AG04450 (cell line): ENCODE data around the gene GPC5. TPM values are rescaled to one million over a fixed set of nuclear protein-coding genes. Genes with fewer than 3 reads are reported as not detected.

Experiments
- CTCF ChIA-PET: fragments of 300-600, 350-600 bp; formaldehyde crosslinking; extraction: SDS; loops from one replicate; lab custom pipeline; 2022; ENCODE audit warnings: antibody characterized with exemption, inconsistent platforms; lab: Charles Lee
- POLR2A ChIA-PET: fragments of 350-600 bp; formaldehyde crosslinking; extraction: SDS; loops from one replicate; lab custom pipeline; 2021; ENCODE audit warnings: antibody characterized with exemption, inconsistent platforms; lab: Yijun Ruan, JAX
- DNase-seq: peaks from one replicate; pipeline ENCODE4 v3.0.0-alpha.2; 2011; ENCODE audit warnings: low read depth, low spot score
- H3K27ac ChIP-seq: one replicate; pipeline ENCODE4 v1.5.1; 2012; ENCODE audit warnings: low read depth, low read length, control low read depth
- H3K27me3 ChIP-seq: one replicate; pipeline ENCODE4 v1.6.0; 2012; ENCODE audit warnings: low read length; ENCODE audit not compliant: control insufficient read depth, insufficient read depth
- H3K4me3 ChIP-seq: 2 replicates; pipeline ENCODE4 v1.5.1; 2011; ENCODE audit warnings: mild to moderate bottlenecking, low read depth, low read length, control low read depth
- H3K9me3 ChIP-seq: 2 replicates; pipeline ENCODE4 v1.5.1; 2012; ENCODE audit warnings: low read length; ENCODE audit not compliant: control insufficient read depth, insufficient read depth
- polyA plus RNA-seq: library from polyadenylated mRNA; depleted of rRNA; stranded (reverse); fragments of >200 nt; gene quantifications from 2 replicates; pipeline ENCODE4 v1.2.3, GENCODE V29; 2011
- TF ChIP-seq, protein P1 (sequence below): IDR thresholded peaks from 2 replicates; pipeline ENCODE4 v1.5.1; 2011; ENCODE audit warnings: low read depth, low read length, control low read depth, inconsistent platforms

GPC5 gene
- polyA plus RNA-seq, 1 experiment, result 3.6 TPM

DNA sequence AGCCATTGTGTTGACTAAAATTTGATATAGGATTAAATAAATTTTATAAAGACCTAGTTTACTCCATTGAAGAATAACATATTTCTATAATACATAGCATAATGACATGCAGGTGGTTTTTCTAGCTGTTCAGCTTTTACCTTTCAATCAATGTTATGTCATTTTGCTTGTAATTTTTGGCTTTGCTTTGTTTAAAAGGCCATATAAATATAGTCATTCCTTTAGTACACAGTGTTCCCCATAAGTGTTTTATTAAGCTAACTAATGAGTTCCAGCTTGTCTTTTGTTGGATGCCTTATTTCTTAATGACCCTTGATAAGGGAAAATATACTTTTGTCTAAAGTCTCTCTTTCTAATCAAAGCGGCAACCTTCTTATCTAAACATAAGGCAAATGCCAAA is 921.9 kb downstream of the GPC5 start:
- no peaks in the 10 kb centered on the region for H3K9me3 ChIP-seq
- TF ChIP-seq, protein P1, sequence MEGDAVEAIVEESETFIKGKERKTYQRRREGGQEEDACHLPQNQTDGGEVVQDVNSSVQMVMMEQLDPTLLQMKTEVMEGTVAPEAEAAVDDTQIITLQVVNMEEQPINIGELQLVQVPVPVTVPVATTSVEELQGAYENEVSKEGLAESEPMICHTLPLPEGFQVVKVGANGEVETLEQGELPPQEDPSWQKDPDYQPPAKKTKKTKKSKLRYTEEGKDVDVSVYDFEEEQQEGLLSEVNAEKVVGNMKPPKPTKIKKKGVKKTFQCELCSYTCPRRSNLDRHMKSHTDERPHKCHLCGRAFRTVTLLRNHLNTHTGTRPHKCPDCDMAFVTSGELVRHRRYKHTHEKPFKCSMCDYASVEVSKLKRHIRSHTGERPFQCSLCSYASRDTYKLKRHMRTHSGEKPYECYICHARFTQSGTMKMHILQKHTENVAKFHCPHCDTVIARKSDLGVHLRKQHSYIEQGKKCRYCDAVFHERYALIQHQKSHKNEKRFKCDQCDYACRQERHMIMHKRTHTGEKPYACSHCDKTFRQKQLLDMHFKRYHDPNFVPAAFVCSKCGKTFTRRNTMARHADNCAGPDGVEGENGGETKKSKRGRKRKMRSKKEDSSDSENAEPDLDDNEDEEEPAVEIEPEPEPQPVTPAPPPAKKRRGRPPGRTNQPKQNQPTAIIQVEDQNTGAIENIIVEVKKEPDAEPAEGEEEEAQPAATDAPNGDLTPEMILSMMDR, result no peak
- ChIA-PET POLR2A (no interaction called here), CTCF (no interaction called here)
- H3K27me3 ChIP-seq, result no peaks in the 10 kb centered on the region
- no peak overlapping the region for H3K27ac ChIP-seq
- no peak for DNase-seq
- H3K4me3 ChIP-seq, result no peak overlapping the region

DNA sequence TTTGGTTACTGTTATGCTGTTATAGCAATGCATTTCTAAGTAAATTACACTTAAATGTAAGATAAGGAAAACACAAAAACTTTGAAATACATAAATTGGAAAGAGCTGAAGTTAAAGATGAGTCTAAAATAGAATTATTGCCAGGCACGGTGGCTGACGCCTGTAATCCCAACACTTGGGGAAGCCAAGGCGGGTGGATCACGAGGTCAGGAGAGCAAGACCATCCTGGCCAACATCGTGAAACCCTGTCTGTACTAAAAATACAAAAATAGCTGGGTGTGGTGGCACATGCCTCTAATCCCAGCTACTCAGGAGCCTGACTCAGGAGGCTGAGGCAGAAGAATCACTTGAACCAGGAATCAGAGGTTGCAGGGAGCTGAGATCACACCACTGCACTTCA is 922.8 kb downstream of the GPC5 start:
- no peaks in the 10 kb centered on the region for H3K9me3 ChIP-seq
- TF ChIP-seq, protein P1, result no peak
- H3K27ac ChIP-seq, result no peak overlapping the region
- POLR2A ChIA-PET, result no interaction called here
- CTCF ChIA-PET, result no interaction called here
- no peaks in the 10 kb centered on the region for H3K27me3 ChIP-seq
- no peak for DNase-seq
- H3K4me3 ChIP-seq, result no peak overlapping the region

DNA sequence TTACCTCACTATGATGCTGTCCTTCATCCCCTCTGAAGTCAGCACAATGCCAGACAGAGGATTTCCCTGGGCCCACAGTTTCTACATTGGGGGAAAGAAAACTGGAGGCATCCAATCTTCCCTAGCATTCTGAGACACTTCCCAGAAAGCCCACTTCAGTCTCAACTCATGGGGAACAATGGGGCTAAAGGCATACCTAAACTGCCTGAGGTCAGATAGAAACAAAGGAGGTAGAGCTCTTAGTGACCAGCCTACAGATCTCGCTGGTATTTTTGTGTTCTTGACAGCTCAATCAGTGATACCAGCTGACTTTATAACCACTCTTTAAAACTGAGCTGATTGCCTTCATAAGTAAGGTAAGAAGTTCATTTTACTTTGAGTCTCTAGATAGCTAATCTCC is 947.2 kb downstream of the GPC5 start:
- Histone ChIP-seq H3K9me3 (no peaks in the 10 kb centered on the region), H3K27ac (no peak overlapping the region), H3K27me3 (no peaks in the 10 kb centered on the region), H3K4me3 (no peak overlapping the region)
- POLR2A ChIA-PET, result no interaction called here
- DNase-seq, result no peak
- TF ChIP-seq, protein P1, result no peak
- CTCF ChIA-PET, result interaction anchor here (1.3 kb wide), 1 partner anchor 9 kb away, joined by 3 read pairs; no protein-coding TSS in a partner anchor

DNA sequence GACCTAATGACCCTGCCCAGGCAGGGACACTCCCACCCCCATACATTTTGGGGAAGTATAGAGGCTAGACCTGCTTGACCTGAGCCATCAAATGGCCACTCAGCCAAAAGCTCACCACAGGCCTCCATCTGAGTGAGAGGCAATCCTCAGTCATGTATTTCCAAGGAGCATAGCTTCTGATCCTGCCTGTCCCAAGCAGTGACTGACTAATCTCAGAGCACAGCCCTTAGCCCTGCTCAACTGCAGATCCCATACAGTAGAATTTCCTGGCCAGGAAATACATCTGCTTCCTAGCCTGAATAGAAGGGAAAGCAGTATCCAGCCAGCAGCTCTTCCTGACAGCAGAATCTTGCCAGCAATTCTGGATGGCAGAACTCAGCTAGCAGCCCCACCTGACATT is 947.6 kb downstream of the GPC5 start:
- no peak for DNase-seq
- H3K27me3 ChIP-seq, result no peaks in the 10 kb centered on the region
- H3K4me3 ChIP-seq, result no peak overlapping the region
- no peak overlapping the region for H3K27ac ChIP-seq
- H3K9me3 ChIP-seq, result no peaks in the 10 kb centered on the region
- TF ChIP-seq, protein P1, result no peak
- ChIA-PET POLR2A (no interaction called here), CTCF (interaction anchor here (1.3 kb wide), 1 partner anchor 9 kb away, joined by 3 read pairs; no protein-coding TSS in a partner anchor)

DNA sequence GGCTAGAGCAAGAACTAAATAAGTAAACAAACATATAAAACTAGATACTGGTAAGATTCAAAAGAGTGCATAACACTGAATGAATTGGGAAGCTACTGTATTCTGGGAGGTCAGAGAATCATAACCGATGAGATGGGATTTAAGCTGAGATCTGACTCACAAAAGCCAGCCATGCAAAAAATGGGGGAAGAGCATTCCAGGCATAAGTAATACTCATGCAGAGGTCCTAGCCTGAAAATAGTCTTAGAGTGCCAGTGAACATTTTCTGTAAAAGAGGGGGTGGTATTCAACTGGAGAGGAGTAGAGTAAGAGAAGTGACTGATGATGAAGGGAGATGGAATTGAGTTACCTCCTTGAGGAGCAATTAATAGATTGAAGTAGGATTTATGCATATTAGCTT is 956.2 kb downstream of the GPC5 start:
- ChIA-PET CTCF (interaction anchor here (0.8 to 1.5 kb wide), 6 partner anchors 8 to 174 kb away, joined by 3 to 6 read pairs (median 3); no protein-coding TSS in a partner anchor), POLR2A (no interaction called here)
- Histone ChIP-seq H3K4me3 (no peak overlapping the region), H3K27ac (no peak overlapping the region), H3K9me3 (no peaks in the 10 kb centered on the region), H3K27me3 (no peaks in the 10 kb centered on the region)
- no peak for DNase-seq
- TF ChIP-seq, protein P1, result no peak
